GM04503 (cell line): ENCODE data around the gene NRSN2.
"Not testable (repeated sequence)": the region's sequence is repeated elsewhere in the genome, so short reads cannot be mapped to it uniquely, and the experiment has no call there.

ENCODE experiments used
- DNase-seq: peaks from one replicate; pipeline ENCODE4 v3.0.0-alpha.2; 2012; ENCODE audit warnings: low read depth

The NRSN2 gene

GRCh38 chr20:354298-354977 is 7.5 kb downstream of the NRSN2 start:
- no peak for DNase-seq

- DNase-seq = not testable (repeated sequence)
Observed at GRCh38 chr20:356154-356553, 9.2 kb downstream of the NRSN2 start.

GRCh38 chr20:356745-357144 is 9.8 kb downstream of the NRSN2 start:
- DNase-seq = no peak

- DNase-seq = no peak
Observed at GRCh38 chr20:358891-359555, 12.1 kb downstream of the NRSN2 start.

- no peak for DNase-seq
Observed at GRCh38 chr20:361561-361960, 14.7 kb downstream of the NRSN2 start.

- peak; percentile 53 for DNase-seq
Observed at GRCh38 chr20:362271-363254, 15.7 kb downstream of the NRSN2 start.

GRCh38 chr20:363319-364078 is 16.6 kb downstream of the NRSN2 start:
- DNase-seq = no peak

GRCh38 chr20:364905-365794 is 18.2 kb downstream of the NRSN2 start:
- no peak for DNase-seq

- DNase-seq = no peak
Observed at GRCh38 chr20:366041-366718, 19.3 kb downstream of the NRSN2 start.

GRCh38 chr20:366719-367485 is 20.0 kb downstream of the NRSN2 start:
- DNase-seq = no peak

- DNase-seq = no peak
Observed at GRCh38 chr20:367486-367887, 20.6 kb downstream of the NRSN2 start.

- DNase-seq = no peak
Observed at GRCh38 chr20:368915-369314, 22.0 kb downstream of the NRSN2 start.

GRCh38 chr20:370151-370600 is 23.3 kb downstream of the NRSN2 start:
- no peak for DNase-seq

- DNase-seq = no peak
Observed at GRCh38 chr20:370977-371754, 24.3 kb downstream of the NRSN2 start.

- peak; percentile 68 for DNase-seq
Observed at GRCh38 chr20:371755-372542, 25.0 kb downstream of the NRSN2 start.

- not testable (repeated sequence) for DNase-seq
Observed at GRCh38 chr20:372543-373082, 25.7 kb downstream of the NRSN2 start.

GRCh38 chr20:373171-373890 is 26.4 kb downstream of the NRSN2 start:
- peak; percentile 29 for DNase-seq
